ENCODE data around the gene APOL3.
"Not testable (repeated sequence)": the region's sequence is repeated elsewhere in the genome, so short reads cannot be mapped to it uniquely, and the experiment has no call there.

The APOL3 gene

DNA sequence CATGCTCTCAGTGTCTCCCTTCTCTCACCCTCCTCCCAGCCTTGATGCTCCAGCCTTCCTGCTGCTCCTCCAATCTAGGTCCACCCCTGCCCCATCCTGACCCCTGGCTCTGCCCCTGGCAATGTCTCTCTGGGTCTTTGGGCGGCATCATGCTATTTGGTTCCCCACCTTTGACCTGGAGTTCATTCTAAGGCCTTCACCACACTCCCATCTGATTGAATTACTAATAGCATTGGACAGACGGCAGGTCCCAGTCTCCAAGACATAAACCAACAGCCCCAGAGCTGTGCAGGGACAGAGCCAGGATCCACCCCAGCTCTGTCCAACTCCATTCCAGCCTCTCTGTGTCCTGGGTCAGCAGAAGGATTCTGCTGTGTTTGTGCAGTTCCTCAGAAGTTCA, 33.8 kb upstream of the APOL3 start:
- no peaks in the 10 kb centered on the region for H3K9me3 ChIP-seq (ENCODE audit: control insufficient read depth in 5 of 5, low read length in 5 of 5)
- H3K36me3 ChIP-seq (ENCODE audit: control insufficient read depth in 5 of 5, insufficient read depth in 5 of 5, low read length in 5 of 5) = peaks cover 0 to 32% (median 5%) of the 10 kb centered on the region in 5 donors
- H3K9ac ChIP-seq (ENCODE audit: low read length in 5 of 5) = no peak overlapping the region
- no peak overlapping the region for H3K4me3 ChIP-seq (ENCODE audit: low read depth in 1 of 5, low read length in 5 of 5)
- peaks cover 9 to 46% (median 24%) of the 10 kb centered on the region in 5 donors for H3K4me1 ChIP-seq (ENCODE audit: control insufficient read depth in 5 of 5, insufficient read depth in 5 of 5, low read length in 5 of 5)
- H3K27ac ChIP-seq (ENCODE audit: low read depth, low read length) = no peak overlapping the region
- H3K27me3 ChIP-seq (ENCODE audit: control insufficient read depth in 5 of 5, insufficient read depth in 4 of 5, low read length in 5 of 5) = no peaks in the 10 kb centered on the region

DNA sequence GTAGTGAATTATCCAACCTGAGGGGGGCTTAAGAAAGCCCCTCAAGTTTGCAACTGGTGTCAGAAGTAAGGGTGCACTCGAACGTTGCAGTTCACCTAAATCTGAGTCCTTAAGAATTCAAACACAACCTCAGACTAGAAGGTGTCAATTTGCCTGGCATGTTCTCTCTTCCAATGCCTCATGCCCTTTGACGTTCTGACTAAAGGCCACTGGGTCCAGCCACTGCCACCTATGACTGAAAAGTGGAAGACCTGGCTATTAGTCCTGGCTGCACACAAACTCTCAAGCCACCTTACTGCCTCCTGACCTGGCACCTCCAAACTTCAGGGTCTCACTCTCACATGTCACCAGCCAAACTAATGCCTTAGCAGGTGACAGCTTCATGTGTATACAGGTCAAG, 33.0 kb upstream of the APOL3 start:
- H3K27me3 ChIP-seq (ENCODE audit: control insufficient read depth in 5 of 5, insufficient read depth in 4 of 5, low read length in 5 of 5) = no peaks in the 10 kb centered on the region
- no peaks in the 10 kb centered on the region for H3K9me3 ChIP-seq (ENCODE audit: control insufficient read depth in 5 of 5, low read length in 5 of 5)
- H3K9ac ChIP-seq (ENCODE audit: low read length in 5 of 5) = no peak overlapping the region
- peaks cover 9 to 38% (median 24%) of the 10 kb centered on the region in 5 donors for H3K4me1 ChIP-seq (ENCODE audit: control insufficient read depth in 5 of 5, insufficient read depth in 5 of 5, low read length in 5 of 5)
- H3K36me3 ChIP-seq (ENCODE audit: control insufficient read depth in 5 of 5, insufficient read depth in 5 of 5, low read length in 5 of 5) = peaks cover 0 to 32% (median 5%) of the 10 kb centered on the region in 5 donors
- no peak overlapping the region for H3K27ac ChIP-seq (ENCODE audit: low read depth, low read length)
- H3K4me3 ChIP-seq (ENCODE audit: low read depth in 1 of 5, low read length in 5 of 5) = no peak overlapping the region

GRCh38 chr22:36193171-36193570, 32.6 kb upstream of the APOL3 start:
- no peaks in the 10 kb centered on the region for H3K9me3 ChIP-seq (ENCODE audit: control insufficient read depth in 5 of 5, low read length in 5 of 5)

GRCh38 chr22:36192542-36192941, 32.0 kb upstream of the APOL3 start:
- H3K27ac ChIP-seq (ENCODE audit: low read depth, low read length) = no peak overlapping the region
- no peaks in the 10 kb centered on the region for H3K27me3 ChIP-seq (ENCODE audit: control insufficient read depth in 5 of 5, insufficient read depth in 4 of 5, low read length in 5 of 5)

More at GRCh38 chr22:36193171-36193570, 32.6 kb upstream of the APOL3 start:
- H3K27me3 ChIP-seq (ENCODE audit: control insufficient read depth in 5 of 5, insufficient read depth in 4 of 5, low read length in 5 of 5) = no peaks in the 10 kb centered on the region
- H3K36me3 ChIP-seq (ENCODE audit: control insufficient read depth in 5 of 5, insufficient read depth in 5 of 5, low read length in 5 of 5) = peaks cover 0 to 32% (median 5%) of the 10 kb centered on the region in 5 donors
- no peak overlapping the region for H3K27ac ChIP-seq (ENCODE audit: low read depth, low read length)
- H3K4me1 ChIP-seq (ENCODE audit: control insufficient read depth in 5 of 5, insufficient read depth in 5 of 5, low read length in 5 of 5) = peaks cover 9 to 34% (median 24%) of the 10 kb centered on the region in 5 donors
- no peak overlapping the region for H3K4me3 ChIP-seq (ENCODE audit: low read depth in 1 of 5, low read length in 5 of 5)
- H3K9ac ChIP-seq (ENCODE audit: low read length in 5 of 5) = peak overlapping the region in 1 of 5 donors; percentile 6

DNA sequence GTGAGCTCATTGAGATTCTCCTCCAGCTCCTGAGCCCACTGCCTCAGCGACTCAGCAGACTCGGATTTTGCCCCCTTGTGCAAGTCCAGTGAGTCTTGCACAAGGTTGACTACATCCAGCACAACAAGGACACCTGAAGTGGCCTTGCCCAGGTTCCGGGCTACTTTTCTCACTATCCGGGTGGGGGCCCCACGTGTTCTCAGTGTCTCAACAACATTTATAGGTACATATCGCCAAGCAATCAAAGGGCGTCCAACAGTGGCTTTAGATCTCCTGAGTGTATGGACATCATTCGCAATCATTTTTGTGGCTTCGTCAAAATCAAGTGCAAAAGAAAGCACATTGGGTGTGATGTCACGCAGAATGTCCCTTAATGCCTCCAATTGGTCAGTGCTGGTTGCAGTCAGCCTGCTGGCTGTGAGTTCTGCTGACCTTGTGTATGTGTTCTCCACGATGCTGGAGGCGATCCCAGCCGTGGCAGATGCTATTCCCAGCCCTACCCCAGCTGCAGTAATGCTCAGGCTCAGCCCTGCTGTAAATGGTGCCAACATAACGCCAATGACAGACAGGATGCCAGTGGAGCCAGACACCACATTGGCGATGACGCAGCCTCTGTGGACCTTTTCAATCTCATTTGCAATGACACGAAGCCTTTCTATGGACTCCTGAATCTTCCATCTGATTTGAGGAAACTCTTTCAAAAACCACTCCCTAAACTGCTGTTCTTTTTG, 30.7 kb upstream of the APOL3 start:
- no peaks in the 10 kb centered on the region for H3K9me3 ChIP-seq (ENCODE audit: control insufficient read depth in 5 of 5, low read length in 5 of 5)
- no peak overlapping the region for H3K27ac ChIP-seq (ENCODE audit: low read depth, low read length)
- H3K27me3 ChIP-seq (ENCODE audit: control insufficient read depth in 5 of 5, insufficient read depth in 4 of 5, low read length in 5 of 5) = no peaks in the 10 kb centered on the region

More at GRCh38 chr22:36192542-36192941, 32.0 kb upstream of the APOL3 start:
- Histone ChIP-seq H3K4me3 (ENCODE audit: low read depth in 1 of 5, low read length in 5 of 5) (no peak overlapping the region), H3K9ac (ENCODE audit: low read length in 5 of 5) (peak overlapping the region in 1 of 5 donors; percentile 6), H3K36me3 (ENCODE audit: control insufficient read depth in 5 of 5, insufficient read depth in 5 of 5, low read length in 5 of 5) (peaks cover 0 to 32% (median 5%) of the 10 kb centered on the region in 5 donors), H3K4me1 (ENCODE audit: control insufficient read depth in 5 of 5, insufficient read depth in 5 of 5, low read length in 5 of 5) (peaks cover 4 to 28% (median 18%) of the 10 kb centered on the region in 5 donors), H3K9me3 (ENCODE audit: control insufficient read depth in 5 of 5, low read length in 5 of 5) (no peaks in the 10 kb centered on the region)

DNA sequence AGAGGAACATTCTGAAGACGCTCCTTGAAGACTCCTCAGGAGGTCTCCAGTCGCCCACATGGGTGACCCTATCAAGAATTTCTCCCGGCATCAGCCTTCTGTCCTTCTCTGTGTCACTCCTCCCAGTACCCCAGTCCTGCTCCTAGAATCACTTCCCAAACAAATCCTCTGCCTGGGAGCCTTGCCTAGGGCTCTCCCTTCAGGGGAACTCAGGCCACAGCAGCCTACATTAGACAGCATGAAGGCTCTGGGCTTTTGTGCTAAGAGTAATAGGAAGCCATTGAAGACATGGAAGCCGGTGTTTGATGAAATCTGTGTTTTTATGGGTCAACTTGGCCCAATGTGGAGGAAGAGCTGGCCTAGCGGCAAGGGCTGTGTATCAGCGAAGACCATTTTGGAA, 27.3 kb upstream of the APOL3 start:
- Histone ChIP-seq H3K36me3 (ENCODE audit: control insufficient read depth in 5 of 5, insufficient read depth in 5 of 5, low read length in 5 of 5) (peaks cover 0 to 15% (median 0%) of the 10 kb centered on the region in 5 donors), H3K4me1 (ENCODE audit: control insufficient read depth in 5 of 5, insufficient read depth in 5 of 5, low read length in 5 of 5) (peaks cover 0 to 13% (median 7%) of the 10 kb centered on the region in 5 donors)
- not testable (repeated sequence) for H3K9ac ChIP-seq (ENCODE audit: low read length in 5 of 5); H3K9me3 ChIP-seq (ENCODE audit: control insufficient read depth in 5 of 5, low read length in 5 of 5); H3K27me3 ChIP-seq (ENCODE audit: control insufficient read depth in 5 of 5, insufficient read depth in 4 of 5, low read length in 5 of 5); H3K27ac ChIP-seq (ENCODE audit: low read depth, low read length); H3K4me3 ChIP-seq (ENCODE audit: low read depth in 1 of 5, low read length in 5 of 5)

More for the DNA sequence above, 30.7 kb upstream of the APOL3 start:
- Histone ChIP-seq H3K36me3 (ENCODE audit: control insufficient read depth in 5 of 5, insufficient read depth in 5 of 5, low read length in 5 of 5) (peaks cover 0 to 32% (median 5%) of the 10 kb centered on the region in 5 donors), H3K9ac (ENCODE audit: low read length in 5 of 5) (no peak overlapping the region), H3K4me3 (ENCODE audit: low read depth in 1 of 5, low read length in 5 of 5) (no peak overlapping the region), H3K4me1 (ENCODE audit: control insufficient read depth in 5 of 5, insufficient read depth in 5 of 5, low read length in 5 of 5) (peaks cover 0 to 15% (median 7%) of the 10 kb centered on the region in 5 donors)

DNA sequence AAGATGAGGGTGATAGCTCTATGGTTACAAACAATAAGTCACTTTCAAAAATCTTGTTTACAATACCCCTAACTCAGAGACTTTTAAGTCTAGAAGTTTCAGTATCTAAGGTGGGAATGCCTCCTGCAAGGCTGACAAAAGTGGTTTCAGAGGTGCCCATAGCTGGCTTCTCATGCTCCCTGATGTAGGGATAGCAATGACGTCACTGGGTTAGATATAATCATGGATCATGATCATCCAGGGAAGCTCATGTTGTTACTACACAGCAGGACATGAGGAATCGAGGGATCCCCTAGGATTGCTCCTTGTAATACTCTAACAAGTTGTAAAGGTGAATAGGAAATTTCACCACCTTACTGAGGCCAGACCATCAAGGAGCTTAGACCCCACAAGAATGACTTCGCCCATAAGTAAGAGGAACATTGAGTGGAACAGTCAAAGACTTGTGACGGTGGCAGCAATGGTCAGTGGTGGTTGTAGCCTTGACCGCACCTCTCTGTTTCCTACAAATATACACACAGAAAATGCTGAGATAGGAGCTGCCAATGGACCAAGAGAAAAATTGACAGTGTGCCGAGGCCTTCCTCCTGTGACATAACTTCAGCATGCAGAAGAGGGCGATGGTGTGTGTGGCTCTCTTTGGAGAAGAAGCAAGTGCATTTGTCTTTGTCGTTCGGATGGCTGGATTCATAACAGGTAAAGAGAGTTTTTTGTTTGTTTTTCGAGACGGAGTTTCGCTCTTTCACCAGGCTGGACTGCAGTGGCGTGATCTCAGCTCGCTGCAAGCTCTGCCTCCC, 25.5 kb upstream of the APOL3 start:
- Histone ChIP-seq H3K9ac (ENCODE audit: low read length in 5 of 5) (no peak overlapping the region), H3K27me3 (ENCODE audit: control insufficient read depth in 5 of 5, insufficient read depth in 4 of 5, low read length in 5 of 5) (no peaks in the 10 kb centered on the region), H3K4me1 (ENCODE audit: control insufficient read depth in 5 of 5, insufficient read depth in 5 of 5, low read length in 5 of 5) (peaks cover 0 to 7% (median 0%) of the 10 kb centered on the region in 5 donors), H3K27ac (ENCODE audit: low read depth, low read length) (no peak overlapping the region), H3K4me3 (ENCODE audit: low read depth in 1 of 5, low read length in 5 of 5) (no peak overlapping the region), H3K36me3 (ENCODE audit: control insufficient read depth in 5 of 5, insufficient read depth in 5 of 5, low read length in 5 of 5) (peaks cover 0 to 1% (median 0%) of the 10 kb centered on the region in 5 donors), H3K9me3 (ENCODE audit: control insufficient read depth in 5 of 5, low read length in 5 of 5) (no peaks in the 10 kb centered on the region)

DNA sequence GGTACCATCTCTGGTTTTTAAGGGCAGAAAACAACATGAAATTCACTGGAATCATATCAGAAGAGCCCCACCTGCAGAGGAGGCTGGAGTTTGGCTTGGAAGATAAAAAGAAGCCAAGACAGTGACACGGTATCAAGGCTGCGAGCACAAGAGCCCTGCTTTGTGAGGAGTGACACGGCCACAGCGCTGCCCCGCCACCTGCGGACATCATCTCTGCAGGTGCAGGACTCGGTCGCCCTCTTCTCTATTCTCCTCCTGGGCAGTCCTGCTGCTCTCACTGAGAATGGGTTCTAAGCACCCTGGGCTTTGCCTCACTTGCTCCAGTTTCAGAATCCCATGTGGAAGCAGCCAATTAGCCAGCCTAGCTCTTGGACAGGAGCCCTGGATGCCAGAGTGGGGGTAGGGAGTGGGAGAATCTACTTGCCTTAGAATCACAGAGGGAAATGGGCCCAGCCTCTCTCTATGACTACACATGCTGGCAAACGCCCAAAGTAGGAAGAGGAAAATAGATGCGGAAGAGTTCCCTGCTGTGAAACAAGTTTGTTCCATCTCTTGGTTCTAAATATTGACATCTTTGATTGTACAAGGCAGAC, 24.0 kb upstream of the APOL3 start:
- Histone ChIP-seq H3K27ac (ENCODE audit: low read depth, low read length) (no peak overlapping the region), H3K36me3 (ENCODE audit: control insufficient read depth in 5 of 5, insufficient read depth in 5 of 5, low read length in 5 of 5) (no peaks in the 10 kb centered on the region), H3K4me3 (ENCODE audit: low read depth in 1 of 5, low read length in 5 of 5) (no peak overlapping the region), H3K9me3 (ENCODE audit: control insufficient read depth in 5 of 5, low read length in 5 of 5) (no peaks in the 10 kb centered on the region), H3K4me1 (ENCODE audit: control insufficient read depth in 5 of 5, insufficient read depth in 5 of 5, low read length in 5 of 5) (peaks cover 0 to 11% (median 3%) of the 10 kb centered on the region in 5 donors), H3K9ac (ENCODE audit: low read length in 5 of 5) (no peak overlapping the region), H3K27me3 (ENCODE audit: control insufficient read depth in 5 of 5, insufficient read depth in 4 of 5, low read length in 5 of 5) (no peaks in the 10 kb centered on the region)

DNA sequence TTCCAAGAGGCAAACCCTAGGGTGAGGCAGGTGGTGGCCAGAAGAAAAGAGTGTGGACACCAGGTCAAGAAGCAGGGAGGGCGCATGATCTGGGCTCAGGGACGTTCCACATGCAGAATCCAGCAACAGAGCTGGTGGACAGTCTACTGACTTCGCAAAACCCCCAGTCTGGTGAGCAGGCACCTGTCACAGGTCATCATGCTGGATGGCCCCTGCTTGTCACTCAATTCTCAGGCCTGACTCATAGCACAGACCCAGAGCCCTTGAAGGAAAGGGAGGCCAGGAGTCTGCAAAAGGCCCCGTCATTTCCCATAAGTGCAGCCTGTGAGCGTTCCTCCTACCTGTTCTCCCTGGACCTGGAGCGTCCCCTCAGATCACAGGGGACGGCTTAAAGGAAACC, 22.9 kb upstream of the APOL3 start:
- Histone ChIP-seq H3K27me3 (ENCODE audit: control insufficient read depth in 5 of 5, insufficient read depth in 4 of 5, low read length in 5 of 5) (no peaks in the 10 kb centered on the region), H3K4me3 (ENCODE audit: low read depth in 1 of 5, low read length in 5 of 5) (no peak overlapping the region), H3K9ac (ENCODE audit: low read length in 5 of 5) (no peak overlapping the region), H3K27ac (ENCODE audit: low read depth, low read length) (no peak overlapping the region), H3K36me3 (ENCODE audit: control insufficient read depth in 5 of 5, insufficient read depth in 5 of 5, low read length in 5 of 5) (no peaks in the 10 kb centered on the region), H3K9me3 (ENCODE audit: control insufficient read depth in 5 of 5, low read length in 5 of 5) (no peaks in the 10 kb centered on the region), H3K4me1 (ENCODE audit: control insufficient read depth in 5 of 5, insufficient read depth in 5 of 5, low read length in 5 of 5) (peaks cover 0 to 11% (median 3%) of the 10 kb centered on the region in 5 donors)

All from subcutaneous abdominal adipose tissue (tissue), 5 donors.